Tibial nerve (tissue), 4 donors: ENCODE data around the gene MBD2. TPM values are rescaled to one million over a fixed set of nuclear protein-coding genes. Genes with fewer than 3 reads are reported as not detected.

ENCODE experiments used
- DNase-seq, 2 donors: peaks; one replicate each; pipeline ENCODE4 v3.0.0-alpha.2; 2019; ENCODE audit warnings: low spot score in 2 of 2
- H3K27ac ChIP-seq, 4 donors: fragments of 200-600 bp; sonication (generic) in 3 of 4; one replicate each; pipeline ENCODE4 v1.5.1; 2017 to 2019; ENCODE audit warnings: mild to moderate bottlenecking in 1 of 4
- H3K27me3 ChIP-seq, 2 donors: fragments of 200-600 bp; sonication (generic) in 1 of 2; one replicate each; pipeline versions ENCODE4 v1.5.1 to v1.6.0; 2017 to 2019
- H3K36me3 ChIP-seq, 3 donors: fragments of 200-600 bp; sonication (generic); one replicate each; pipeline ENCODE4 v1.5.1; 2018 to 2019
- H3K4me1 ChIP-seq, 4 donors: fragments of 200-600 bp; sonication (generic) in 3 of 4; one replicate each; pipeline ENCODE4 v1.5.1; 2017 to 2019
- H3K4me3 ChIP-seq, 4 donors: fragments of 200-600 bp; sonication (generic) in 3 of 4; one replicate each; pipeline ENCODE4 v1.5.1; 2017 to 2019; ENCODE audit warnings: mild to moderate bottlenecking in 1 of 4, moderate library complexity in 1 of 4
- H3K9me3 ChIP-seq, 4 donors: fragments of 200-600 bp; sonication (generic) in 3 of 4; one replicate each; pipeline ENCODE4 v1.5.1; 2017 to 2019
- EP300 ChIP-seq, 2 donors: sonication (generic); formaldehyde crosslinking; IDR thresholded peaks; one replicate each; pipeline ENCODE4 v1.6.1; 2017; ENCODE audit warnings: antibody characterized with exemption in 2 of 2, mild to moderate bottlenecking in 1 of 2
- POLR2A ChIP-seq, 2 donors: fragments of 450-650 bp; IDR thresholded peaks; one replicate each; pipeline ENCODE4 v1.6.1; 2017; ENCODE audit warnings: antibody characterized with exemption in 2 of 2, mild to moderate bottlenecking in 2 of 2, moderate library complexity in 2 of 2
- WGBS, 2 donors: methylation state at CpG; one replicate each; pipeline ENCODE4 v1.1.5; 2018; 5-methylcytosine and 5-hydroxymethylcytosine counted together
- total RNA-seq, 4 donors: library from RNA; depleted of rRNA; stranded (reverse); fragments of >200 nt; gene quantifications; one replicate each; pipeline ENCODE4 v1.1.0, GENCODE V29; 2016
- TF ChIP-seq, protein P1 (sequence below), 5 experiments: fragments of 200-600 bp in 3 of 5; fragments of 450-650 bp in 2 of 5; sonication (generic) in 3 of 5; IDR thresholded peaks; one replicate each; pipeline ENCODE4 v1.5.1; 2016 to 2019; ENCODE audit warnings: antibody characterized with exemption in 5 of 5, mild to moderate bottlenecking in 3 of 5, moderate library complexity in 2 of 5

MBD2 gene
- total RNA-seq, 4 donors from 2014 or later = 32.1 to 60.6 (median 37.8) TPM

DNA sequence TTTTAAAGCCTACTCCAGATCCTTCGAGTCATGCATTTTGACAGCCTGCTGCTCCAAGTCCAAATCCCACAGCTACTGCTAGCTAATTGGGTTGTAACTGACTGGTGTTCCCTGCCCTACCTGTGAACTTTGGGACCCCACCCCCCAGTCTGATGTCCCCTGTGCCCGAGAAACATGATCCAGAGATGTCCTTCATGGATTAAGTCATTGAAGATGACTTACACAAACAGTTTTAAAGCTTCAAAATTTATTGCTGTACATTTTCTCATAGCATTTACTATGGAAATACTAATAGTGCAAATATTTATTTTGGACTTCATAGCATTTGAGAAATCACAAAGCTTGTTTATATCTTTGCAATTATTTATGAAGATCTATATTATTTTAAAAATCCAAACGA is 73.1 kb downstream of the MBD2 start:
- no peak for TF ChIP-seq POLR2A (IDR thresholded peaks at IDR 0.05)
- TF ChIP-seq, protein P1, sequence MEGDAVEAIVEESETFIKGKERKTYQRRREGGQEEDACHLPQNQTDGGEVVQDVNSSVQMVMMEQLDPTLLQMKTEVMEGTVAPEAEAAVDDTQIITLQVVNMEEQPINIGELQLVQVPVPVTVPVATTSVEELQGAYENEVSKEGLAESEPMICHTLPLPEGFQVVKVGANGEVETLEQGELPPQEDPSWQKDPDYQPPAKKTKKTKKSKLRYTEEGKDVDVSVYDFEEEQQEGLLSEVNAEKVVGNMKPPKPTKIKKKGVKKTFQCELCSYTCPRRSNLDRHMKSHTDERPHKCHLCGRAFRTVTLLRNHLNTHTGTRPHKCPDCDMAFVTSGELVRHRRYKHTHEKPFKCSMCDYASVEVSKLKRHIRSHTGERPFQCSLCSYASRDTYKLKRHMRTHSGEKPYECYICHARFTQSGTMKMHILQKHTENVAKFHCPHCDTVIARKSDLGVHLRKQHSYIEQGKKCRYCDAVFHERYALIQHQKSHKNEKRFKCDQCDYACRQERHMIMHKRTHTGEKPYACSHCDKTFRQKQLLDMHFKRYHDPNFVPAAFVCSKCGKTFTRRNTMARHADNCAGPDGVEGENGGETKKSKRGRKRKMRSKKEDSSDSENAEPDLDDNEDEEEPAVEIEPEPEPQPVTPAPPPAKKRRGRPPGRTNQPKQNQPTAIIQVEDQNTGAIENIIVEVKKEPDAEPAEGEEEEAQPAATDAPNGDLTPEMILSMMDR (IDR thresholded peaks at IDR 0.05) = no peak
- no peak for TF ChIP-seq EP300 (IDR thresholded peaks at IDR 0.05)
- Histone ChIP-seq H3K27me3 (no peaks in the 10 kb centered on the region), H3K9me3 (no peaks in the 10 kb centered on the region), H3K4me3 (no peak overlapping the region), H3K36me3 (peaks cover 0 to 42% (median 7%) of the 10 kb centered on the region in 3 donors), H3K4me1 (peaks cover 0 to 19% (median 2%) of the 10 kb centered on the region in 4 donors), H3K27ac (no peak overlapping the region)
- no peak for DNase-seq
- WGBS, 2 donors = 69 to 70% methylated on average over 3 of the region's 3 CpGs

- H3K27ac ChIP-seq = peak overlapping the region in 3 of 4 donors; percentile 28 to 95 (median 83)
- H3K27me3 ChIP-seq = no peaks in the 10 kb centered on the region
- no peak overlapping the region for H3K4me3 ChIP-seq
- no peaks in the 10 kb centered on the region for H3K9me3 ChIP-seq
- H3K36me3 ChIP-seq = peaks cover 0 to 33% (median 7%) of the 10 kb centered on the region in 3 donors
- 88 to 96% methylated on average over 7 of the region's 7 CpGs for WGBS, 2 donors
- TF ChIP-seq EP300 (IDR thresholded peaks at IDR 0.05) = no peak
- TF ChIP-seq POLR2A (IDR thresholded peaks at IDR 0.05) = no peak
- TF ChIP-seq, protein P1 (IDR thresholded peaks at IDR 0.05) = no peak
- DNase-seq = no peak
- peaks cover 0 to 19% (median 2%) of the 10 kb centered on the region in 4 donors for H3K4me1 ChIP-seq
Measured at GRCh38 chr18:54150226-54150625, 74.2 kb downstream of the MBD2 start.

- TF ChIP-seq POLR2A (IDR thresholded peaks at IDR 0.05) = no peak
- peak in 1 of 2 donors; percentile 65 for TF ChIP-seq EP300 (IDR thresholded peaks at IDR 0.05)
- TF ChIP-seq, protein P1 (IDR thresholded peaks at IDR 0.05) = no peak
Measured at GRCh38 chr18:54149078-54149697, 75.3 kb downstream of the MBD2 start.

GRCh38 chr18:54148678-54149077 is 75.8 kb downstream of the MBD2 start:
- Histone ChIP-seq H3K27ac (peak overlapping the region; percentile 41 to 95 (median 76)), H3K36me3 (peaks cover 0 to 26% (median 0%) of the 10 kb centered on the region in 3 donors), H3K9me3 (peaks cover 0 to 3% (median 2%) of the 10 kb centered on the region in 4 donors), H3K4me3 (no peak overlapping the region), H3K4me1 (peaks cover 0 to 19% (median 2%) of the 10 kb centered on the region in 4 donors), H3K27me3 (no peaks in the 10 kb centered on the region)
- WGBS, 2 donors = 53 to 69% methylated on average over 4 of the region's 4 CpGs
- DNase-seq = no peak
- TF ChIP-seq, protein P1 (IDR thresholded peaks at IDR 0.05) = no peak
- TF ChIP-seq EP300 (IDR thresholded peaks at IDR 0.05) (no peak), POLR2A (IDR thresholded peaks at IDR 0.05) (no peak)

More at GRCh38 chr18:54149078-54149697, 75.3 kb downstream of the MBD2 start:
- Histone ChIP-seq H3K27ac (peak overlapping the region; percentile 54 to 95 (median 76)), H3K36me3 (peaks cover 0 to 26% (median 2%) of the 10 kb centered on the region in 3 donors), H3K4me1 (peaks cover 0 to 19% (median 2%) of the 10 kb centered on the region in 4 donors), H3K9me3 (no peaks in the 10 kb centered on the region), H3K4me3 (no peak overlapping the region), H3K27me3 (no peaks in the 10 kb centered on the region)
- no peak for DNase-seq
- 36 to 37% methylated on average over 3 of the region's 3 CpGs for WGBS, 2 donors

- no peak for TF ChIP-seq EP300 (IDR thresholded peaks at IDR 0.05)
- TF ChIP-seq POLR2A (IDR thresholded peaks at IDR 0.05) = no peak
- TF ChIP-seq, protein P1 (IDR thresholded peaks at IDR 0.05) = no peak
- peak overlapping the region in 3 of 4 donors; percentile 69 to 95 (median 83) for H3K27ac ChIP-seq
- H3K9me3 ChIP-seq = peaks cover 0 to 6% (median 3%) of the 10 kb centered on the region in 4 donors
- DNase-seq = no peak
- H3K27me3 ChIP-seq = no peaks in the 10 kb centered on the region
- H3K4me1 ChIP-seq = peaks cover 0 to 19% (median 2%) of the 10 kb centered on the region in 4 donors
- peaks cover 0 to 26% (median 0%) of the 10 kb centered on the region in 3 donors for H3K36me3 ChIP-seq
- no peak overlapping the region for H3K4me3 ChIP-seq
Measured at GRCh38 chr18:54148151-54148550, 76.3 kb downstream of the MBD2 start.
